ENCODE measurements around the gene ZNF248. TPM values are rescaled to one million over a fixed set of nuclear protein-coding genes. Genes with fewer than 3 reads are reported as not detected.

Gene ZNF248
- total and polyA plus RNA-seq, 9 of the 15 experiments (the other 6 are each of a cell fraction or from before 2014, with no cell fraction given), result 4.5 to 16.5 (median 10.2) TPM

- TF ChIP-seq, protein P1, sequence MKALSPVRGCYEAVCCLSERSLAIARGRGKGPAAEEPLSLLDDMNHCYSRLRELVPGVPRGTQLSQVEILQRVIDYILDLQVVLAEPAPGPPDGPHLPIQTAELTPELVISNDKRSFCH (CRISPR knock-in tag; IDR thresholded peaks at IDR 0.05), result no peak
- TF ChIP-seq, protein P1 (tag; IDR thresholded peaks at IDR 0.05), result peak; percentile 71; the same call in 1 of the 2 replicates
- TF ChIP-seq NFIX (CRISPR knock-in tag; IDR thresholded peaks at IDR 0.05; ENCODE audit: low read depth) (no peak), CBFB (CRISPR knock-in tag; IDR thresholded peaks at IDR 0.05) (no peak), MEF2D (tag; conservative IDR thresholded peaks at IDR 0.05; ENCODE audit: low read depth) (no peak), ASH1L (IDR thresholded peaks at IDR 0.05; ENCODE audit: borderline replicate concordance, low read depth, partially characterized antibody) (no peak), U2AF1 (optimal IDR thresholded peaks at IDR 0.05; ENCODE audit: low read depth, low read length) (no peak), CTBP1 (IDR thresholded peaks at IDR 0.05; ENCODE audit: borderline replicate concordance) (peak; percentile 74), YY1 (IDR thresholded peaks at IDR 0.05; ENCODE audit: borderline replicate concordance in 1 of 3, control insufficient read depth in 1 of 3, extremely low read depth in 1 of 3, insufficient read depth in 3 of 3, insufficient read length in 1 of 3, insufficient replicate concordance in 2 of 3, low read depth in 1 of 3, low read length in 2 of 3) (peak in 1 of 3 experiments; percentile 45), ETV5 (CRISPR knock-in tag; IDR thresholded peaks at IDR 0.05; ENCODE audit: low read depth) (0 out of 2 replicates have a peak, but pooled peaks have one; percentile 31), ZNF696 (CRISPR knock-in tag; conservative IDR thresholded peaks at IDR 0.05) (no peak), MEIS2 (IDR thresholded peaks at IDR 0.05; ENCODE audit: partially characterized antibody) (peak; percentile 95), ZNF511 (CRISPR knock-in tag; IDR thresholded peaks at IDR 0.05) (peak; percentile 29; the same call in 1 of the 2 replicates), SMARCA5 (IDR thresholded peaks at IDR 0.05) (no peak), CTCF (IDR thresholded peaks at IDR 0.05 in 2 of 3, conservative IDR thresholded peaks at IDR 0.05 in 1 of 3; ENCODE audit: insufficient read depth in 2 of 3, low read depth in 1 of 3, low read length in 3 of 3) (no peak; a peak in 1 of 6 replicates), SUPT5H (IDR thresholded peaks at IDR 0.05) (peak; percentile 97), ATF1 (CRISPR knock-in tag; IDR thresholded peaks at IDR 0.05) (no peak), ATF1 (tag; IDR thresholded peaks at IDR 0.05) (peak; percentile 92), E2F3 (CRISPR knock-in tag; IDR thresholded peaks at IDR 0.05) (no peak), HNRNPK (IDR thresholded peaks at IDR 0.05; ENCODE audit: low read depth, low read length, poor library complexity, severe bottlenecking) (no peak), SAP30 (IDR thresholded peaks at IDR 0.05; ENCODE audit: borderline replicate concordance, insufficient read depth, low read depth, low read length, poor library complexity, severe bottlenecking) (no peak)
- TF ChIP-seq, protein P2, sequence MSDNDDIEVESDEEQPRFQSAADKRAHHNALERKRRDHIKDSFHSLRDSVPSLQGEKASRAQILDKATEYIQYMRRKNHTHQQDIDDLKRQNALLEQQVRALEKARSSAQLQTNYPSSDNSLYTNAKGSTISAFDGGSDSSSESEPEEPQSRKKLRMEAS (CRISPR knock-in tag; IDR thresholded peaks at IDR 0.05), result peak; percentile 94
Measured at GRCh38 chr10:37857287-37858211, at the start of gene ZNF248 (continued).
